Retinal pigment epithelial cell (primary cell): ENCODE data around the gene BTG4.

Experiments used
- DNase-seq: peaks from one replicate; pipeline ENCODE4 v3.0.0-alpha.2; 2010; ENCODE audit warnings: low read depth
- H3K4me3 ChIP-seq: 2 replicates; pipeline ENCODE4 v1.5.1; 2011; ENCODE audit warnings: mild to moderate bottlenecking, low read length, control low read depth, moderate library complexity
- TF ChIP-seq, protein P1 (sequence below): conservative IDR thresholded peaks from 2 replicates; pipeline ENCODE4 v1.5.1; 2011; ENCODE audit warnings: low read depth, low read length, control low read depth, inconsistent platforms

The BTG4 gene

DNA sequence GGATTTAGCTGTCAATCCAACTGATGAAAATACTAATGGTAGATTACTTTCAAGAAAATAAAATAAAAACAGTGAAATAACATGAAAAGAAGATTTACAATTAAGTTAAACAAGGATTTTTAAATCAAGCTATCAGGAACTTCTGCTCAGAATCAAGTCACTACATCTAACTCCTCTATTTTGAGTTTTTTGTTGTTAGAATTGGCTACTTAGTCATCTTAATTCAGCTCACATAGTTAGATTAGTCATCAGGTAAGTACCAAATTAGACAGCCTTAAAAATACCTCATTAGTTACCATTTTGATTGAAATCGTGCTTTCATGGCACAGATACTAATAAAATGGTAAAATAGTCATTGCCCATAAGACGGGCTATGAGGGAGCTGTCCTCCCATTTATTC lies 35.8 kb downstream of the BTG4 start:
- no peak for DNase-seq
- TF ChIP-seq, protein P1, sequence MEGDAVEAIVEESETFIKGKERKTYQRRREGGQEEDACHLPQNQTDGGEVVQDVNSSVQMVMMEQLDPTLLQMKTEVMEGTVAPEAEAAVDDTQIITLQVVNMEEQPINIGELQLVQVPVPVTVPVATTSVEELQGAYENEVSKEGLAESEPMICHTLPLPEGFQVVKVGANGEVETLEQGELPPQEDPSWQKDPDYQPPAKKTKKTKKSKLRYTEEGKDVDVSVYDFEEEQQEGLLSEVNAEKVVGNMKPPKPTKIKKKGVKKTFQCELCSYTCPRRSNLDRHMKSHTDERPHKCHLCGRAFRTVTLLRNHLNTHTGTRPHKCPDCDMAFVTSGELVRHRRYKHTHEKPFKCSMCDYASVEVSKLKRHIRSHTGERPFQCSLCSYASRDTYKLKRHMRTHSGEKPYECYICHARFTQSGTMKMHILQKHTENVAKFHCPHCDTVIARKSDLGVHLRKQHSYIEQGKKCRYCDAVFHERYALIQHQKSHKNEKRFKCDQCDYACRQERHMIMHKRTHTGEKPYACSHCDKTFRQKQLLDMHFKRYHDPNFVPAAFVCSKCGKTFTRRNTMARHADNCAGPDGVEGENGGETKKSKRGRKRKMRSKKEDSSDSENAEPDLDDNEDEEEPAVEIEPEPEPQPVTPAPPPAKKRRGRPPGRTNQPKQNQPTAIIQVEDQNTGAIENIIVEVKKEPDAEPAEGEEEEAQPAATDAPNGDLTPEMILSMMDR = no peak
- no peak overlapping the region for H3K4me3 ChIP-seq

DNA sequence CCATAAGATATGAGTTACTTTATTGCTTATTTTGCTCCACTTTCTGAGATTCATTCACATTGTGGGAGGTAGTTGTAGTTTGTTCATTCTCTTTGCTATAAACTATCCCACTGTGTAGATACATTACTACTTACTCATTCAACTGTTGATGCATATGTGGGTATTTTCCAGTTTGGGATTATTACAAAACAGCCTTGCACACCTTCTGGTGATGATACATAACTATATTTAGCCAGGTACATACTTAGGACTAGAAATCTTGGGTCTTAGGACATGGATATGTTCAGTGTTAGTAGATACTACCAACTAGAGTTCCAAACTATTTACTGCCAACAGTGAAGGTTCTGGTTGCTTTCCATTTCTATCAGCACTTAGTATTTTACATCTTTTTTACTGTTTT lies 37.8 kb downstream of the BTG4 start:
- TF ChIP-seq, protein P1 = no peak
- DNase-seq = no peak
- no peak overlapping the region for H3K4me3 ChIP-seq

DNA sequence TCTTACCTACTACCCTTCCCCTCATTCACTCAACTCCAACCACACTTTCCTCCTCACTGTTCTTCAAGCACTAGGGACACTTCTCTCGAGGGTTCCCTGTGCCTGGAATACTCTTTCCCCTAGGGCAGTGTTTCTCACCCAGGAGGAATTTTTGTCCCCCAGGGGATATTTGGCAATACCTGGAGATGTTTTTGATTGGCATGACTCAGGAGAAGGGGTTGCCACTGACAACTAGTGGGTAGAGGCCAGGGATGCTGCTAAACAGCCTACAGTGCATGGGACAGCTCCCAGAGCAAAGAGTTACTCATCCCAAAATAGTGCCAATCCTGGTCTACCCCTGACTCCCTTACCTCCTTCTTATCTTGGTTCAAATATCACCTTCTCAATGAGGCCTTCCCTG lies 40.0 kb downstream of the BTG4 start:
- TF ChIP-seq, protein P1 = no peak
- H3K4me3 ChIP-seq = no peak overlapping the region
- DNase-seq = no peak

- no peak overlapping the region for H3K4me3 ChIP-seq
- TF ChIP-seq, protein P1 = no peak
- peak; percentile 30 for DNase-seq
These were observed 43.0 kb downstream of the BTG4 start for GRCh38 chr11:111469200-111469599.

DNA sequence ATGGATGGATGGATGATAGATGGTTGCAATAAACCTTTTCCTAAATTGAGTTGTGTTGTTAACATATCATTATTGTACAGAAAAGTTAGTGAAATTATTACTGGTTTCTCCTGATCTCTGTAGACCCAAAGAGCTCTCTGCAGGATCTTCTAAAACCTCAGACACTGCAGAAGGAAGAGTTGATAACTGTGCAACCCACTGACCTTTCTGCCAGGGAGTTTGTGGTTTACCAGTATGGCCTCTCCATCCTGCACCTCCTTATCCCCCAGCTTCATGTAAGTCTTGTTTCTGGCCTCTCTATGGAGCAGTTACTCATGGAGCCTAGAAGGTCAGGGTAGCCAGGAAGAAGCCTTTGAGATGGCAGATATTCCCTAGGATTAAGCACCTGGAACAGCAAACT lies 45.6 kb downstream of the BTG4 start:
- TF ChIP-seq, protein P1 = no peak
- no peak overlapping the region for H3K4me3 ChIP-seq
- DNase-seq = no peak

GRCh38 chr11:111465400-111465799 lies 46.8 kb downstream of the BTG4 start:
- no peak overlapping the region for H3K4me3 ChIP-seq
- TF ChIP-seq, protein P1 = no peak
- no peak for DNase-seq

- no peak for DNase-seq
- TF ChIP-seq, protein P1 = no peak
- H3K4me3 ChIP-seq = no peak overlapping the region
These were observed 48.9 kb downstream of the BTG4 start for GRCh38 chr11:111463276-111463675.
